AG09309 (cell line): ENCODE data around the gene BMP3.

ENCODE experiments used
- DNase-seq: peaks from one replicate; pipeline ENCODE4 v3.0.0-alpha.2; 2010; ENCODE audit warnings: low read depth
- H3K4me3 ChIP-seq: 2 replicates; pipeline ENCODE4 v1.5.1; 2011; ENCODE audit warnings: mild to moderate bottlenecking, low read depth, low read length, moderate library complexity; ENCODE audit not compliant: control insufficient read depth
- TF ChIP-seq, protein P1 (sequence below): IDR thresholded peaks from 2 replicates; pipeline ENCODE4 v1.5.1; 2011; ENCODE audit warnings: mild to moderate bottlenecking, low read depth, low read length, inconsistent platforms; ENCODE audit not compliant: insufficient read depth, control insufficient read depth; ENCODE audit errors: missing control alignments

BMP3 gene, protein sequence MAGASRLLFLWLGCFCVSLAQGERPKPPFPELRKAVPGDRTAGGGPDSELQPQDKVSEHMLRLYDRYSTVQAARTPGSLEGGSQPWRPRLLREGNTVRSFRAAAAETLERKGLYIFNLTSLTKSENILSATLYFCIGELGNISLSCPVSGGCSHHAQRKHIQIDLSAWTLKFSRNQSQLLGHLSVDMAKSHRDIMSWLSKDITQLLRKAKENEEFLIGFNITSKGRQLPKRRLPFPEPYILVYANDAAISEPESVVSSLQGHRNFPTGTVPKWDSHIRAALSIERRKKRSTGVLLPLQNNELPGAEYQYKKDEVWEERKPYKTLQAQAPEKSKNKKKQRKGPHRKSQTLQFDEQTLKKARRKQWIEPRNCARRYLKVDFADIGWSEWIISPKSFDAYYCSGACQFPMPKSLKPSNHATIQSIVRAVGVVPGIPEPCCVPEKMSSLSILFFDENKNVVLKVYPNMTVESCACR

GRCh38 chr4:81030061-81030980, at the start of gene BMP3:
TSS of gene BMP3 (plus strand) at chr4:81030708. CDS start at chr4:81031285, 577 bp downstream.
- peak within 1 kb of the TSS; percentile 45 for H3K4me3 ChIP-seq
- TF ChIP-seq, protein P1, sequence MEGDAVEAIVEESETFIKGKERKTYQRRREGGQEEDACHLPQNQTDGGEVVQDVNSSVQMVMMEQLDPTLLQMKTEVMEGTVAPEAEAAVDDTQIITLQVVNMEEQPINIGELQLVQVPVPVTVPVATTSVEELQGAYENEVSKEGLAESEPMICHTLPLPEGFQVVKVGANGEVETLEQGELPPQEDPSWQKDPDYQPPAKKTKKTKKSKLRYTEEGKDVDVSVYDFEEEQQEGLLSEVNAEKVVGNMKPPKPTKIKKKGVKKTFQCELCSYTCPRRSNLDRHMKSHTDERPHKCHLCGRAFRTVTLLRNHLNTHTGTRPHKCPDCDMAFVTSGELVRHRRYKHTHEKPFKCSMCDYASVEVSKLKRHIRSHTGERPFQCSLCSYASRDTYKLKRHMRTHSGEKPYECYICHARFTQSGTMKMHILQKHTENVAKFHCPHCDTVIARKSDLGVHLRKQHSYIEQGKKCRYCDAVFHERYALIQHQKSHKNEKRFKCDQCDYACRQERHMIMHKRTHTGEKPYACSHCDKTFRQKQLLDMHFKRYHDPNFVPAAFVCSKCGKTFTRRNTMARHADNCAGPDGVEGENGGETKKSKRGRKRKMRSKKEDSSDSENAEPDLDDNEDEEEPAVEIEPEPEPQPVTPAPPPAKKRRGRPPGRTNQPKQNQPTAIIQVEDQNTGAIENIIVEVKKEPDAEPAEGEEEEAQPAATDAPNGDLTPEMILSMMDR = no peak
- no peak for DNase-seq

DNA sequence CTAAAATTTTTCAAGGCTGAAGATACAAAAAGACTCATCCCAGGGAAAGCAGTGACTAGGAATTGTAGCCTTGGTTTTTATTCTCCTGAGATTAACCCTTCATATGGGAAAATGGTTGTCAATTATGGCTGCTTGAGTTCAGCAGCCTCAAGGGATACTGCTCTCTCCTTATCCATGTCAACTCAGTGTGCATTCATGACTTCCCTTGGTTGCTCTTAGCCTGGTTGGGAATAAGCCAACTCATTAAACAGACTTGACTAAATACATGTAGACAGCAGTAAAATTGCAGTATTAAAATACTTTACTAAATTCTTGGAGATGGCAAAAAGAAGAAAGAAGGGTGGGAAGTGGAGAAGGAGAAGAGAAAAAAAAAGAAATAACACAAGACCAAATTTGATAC, 44.5 kb upstream of the BMP3 start:
- no peak overlapping the region for H3K4me3 ChIP-seq
- TF ChIP-seq, protein P1 = no peak
- no peak for DNase-seq

DNA sequence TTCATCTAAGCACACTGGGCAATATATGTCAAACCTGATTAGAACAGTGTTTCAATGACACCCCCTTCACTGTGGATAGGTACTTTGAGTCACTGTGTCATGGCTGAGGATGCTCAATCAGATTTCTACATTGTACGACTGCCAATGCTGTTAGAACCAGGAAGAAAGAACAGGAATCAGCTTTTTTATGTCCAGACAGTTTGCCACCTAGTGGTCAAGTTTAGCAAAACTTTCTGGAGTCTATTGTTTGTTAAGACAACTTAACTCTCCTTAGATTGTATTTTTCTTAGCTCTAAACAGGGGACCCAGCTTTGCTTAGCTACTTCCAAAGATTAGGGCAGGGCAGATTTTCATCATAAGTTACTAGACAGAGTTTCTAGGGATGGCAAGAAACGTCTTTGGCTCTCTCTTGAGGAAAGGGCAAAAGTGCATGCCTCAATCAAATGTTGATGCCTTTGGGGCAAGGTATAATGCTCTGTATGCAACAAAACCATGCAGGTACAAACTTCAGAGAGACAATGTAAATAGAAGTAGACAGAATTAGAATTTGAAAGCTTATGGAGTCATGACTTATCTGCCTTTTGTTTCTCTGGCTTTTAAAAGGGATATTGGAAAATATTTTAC, 40.5 kb upstream of the BMP3 start:
- TF ChIP-seq, protein P1 = peak; percentile 54

DNA sequence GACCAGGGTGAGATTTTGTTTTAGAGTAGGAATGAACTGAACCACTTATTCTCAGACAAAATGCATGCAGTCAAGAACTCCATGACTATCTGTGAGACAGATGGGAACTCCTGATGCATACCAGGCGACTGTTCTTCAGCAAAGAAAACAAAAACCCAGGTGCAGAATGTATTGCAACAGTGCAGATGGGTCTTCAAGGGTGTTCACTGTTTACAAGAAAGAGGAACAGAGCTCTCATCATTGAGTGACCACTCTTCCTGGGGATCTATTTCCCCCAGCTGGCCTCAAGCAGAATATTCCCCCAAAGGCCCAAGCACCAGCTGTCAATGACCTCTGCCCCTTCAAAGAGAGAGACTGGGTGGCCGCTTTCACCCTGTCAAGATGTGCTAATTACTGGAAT, 39.7 kb upstream of the BMP3 start:
- TF ChIP-seq, protein P1 = no peak
- H3K4me3 ChIP-seq = no peak overlapping the region
- no peak for DNase-seq

More for the DNA sequence above, 40.5 kb upstream of the BMP3 start:
- peak; percentile 47 for DNase-seq
- no peak overlapping the region for H3K4me3 ChIP-seq

DNA sequence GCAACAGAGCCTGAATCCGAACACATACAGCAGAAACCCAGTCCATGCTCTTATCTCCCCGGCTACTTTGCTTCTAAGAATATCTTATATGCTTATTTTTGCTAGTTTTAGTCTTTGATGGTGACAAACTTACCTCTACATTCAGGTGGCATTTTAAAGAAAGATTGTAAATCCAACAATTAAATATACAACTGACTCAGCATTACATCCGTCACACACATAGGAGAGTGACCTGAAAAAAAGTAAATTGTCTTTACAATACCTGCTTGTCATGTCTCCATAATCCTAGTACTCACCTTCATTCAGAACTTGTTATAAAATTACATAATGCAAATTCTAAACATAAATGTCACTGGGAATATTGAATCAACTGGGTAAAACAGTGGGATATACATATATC, 30.6 kb upstream of the BMP3 start:
- H3K4me3 ChIP-seq = no peak overlapping the region
- no peak for DNase-seq
- TF ChIP-seq, protein P1 = no peak

DNA sequence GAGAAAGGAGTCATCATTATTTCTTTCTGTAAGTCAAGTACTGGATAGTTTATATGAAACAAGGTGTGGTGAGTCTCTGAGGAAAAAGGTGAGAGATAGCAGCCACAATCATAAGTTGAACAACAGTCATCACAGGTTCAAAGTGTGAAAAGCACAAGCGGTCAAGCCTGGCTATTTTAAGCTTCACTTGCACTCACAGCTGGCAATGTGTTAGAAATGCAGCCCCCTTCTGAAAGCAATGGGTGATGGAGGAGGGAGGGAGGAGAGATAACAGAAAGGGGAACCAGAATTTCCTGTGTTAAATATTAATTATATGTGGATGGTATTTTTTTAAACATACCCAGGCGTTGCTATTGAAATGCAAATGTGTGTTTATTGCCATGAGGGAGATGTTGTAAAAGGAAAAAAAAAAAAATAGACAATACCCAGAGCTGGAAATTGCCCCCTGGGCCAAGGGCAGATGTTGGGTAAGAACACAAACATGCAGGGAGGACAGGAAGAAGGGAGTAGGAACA, 26.9 kb upstream of the BMP3 start:
- no peak overlapping the region for H3K4me3 ChIP-seq
- TF ChIP-seq, protein P1 = no peak
- DNase-seq = no peak
